ENCODE measurements around the gene CLEC4G.

DNA sequence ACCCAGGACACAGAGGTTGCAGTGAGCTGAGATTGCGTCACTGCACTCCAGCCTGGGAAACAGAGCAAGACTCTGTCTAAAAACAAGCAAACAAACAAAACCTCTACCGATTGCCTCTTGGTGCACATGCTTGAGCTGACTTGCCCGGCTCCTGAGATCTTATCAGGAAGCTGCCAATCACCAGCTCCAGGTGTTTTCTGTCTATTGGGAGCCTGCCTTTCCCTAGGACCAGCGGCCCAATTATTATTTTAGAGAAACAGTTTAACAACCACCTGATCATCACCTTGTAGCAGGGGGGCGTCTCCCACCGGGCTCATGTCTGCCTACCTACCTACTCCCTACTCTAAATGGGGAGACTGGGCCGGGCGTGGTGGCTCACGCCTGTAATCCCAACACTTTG, 41.9 kb upstream of the CLEC4G start:
- TF ChIP-seq GATA2 (IDR thresholded peaks at IDR 0.05; ENCODE audit: low read depth, low read length) (no peak), GATA3 (IDR thresholded peaks at IDR 0.05; ENCODE audit: low read depth, low read length) (no peak)
